ENCODE results near the gene PCP4L1. TPM values are rescaled to one million over a fixed set of nuclear protein-coding genes. Genes with fewer than 3 reads are reported as not detected.

Gene PCP4L1
- total and polyA plus RNA-seq, 12 donors: 0.11 to 0.39 (median 0.27) TPM; not detected in 6

DNA sequence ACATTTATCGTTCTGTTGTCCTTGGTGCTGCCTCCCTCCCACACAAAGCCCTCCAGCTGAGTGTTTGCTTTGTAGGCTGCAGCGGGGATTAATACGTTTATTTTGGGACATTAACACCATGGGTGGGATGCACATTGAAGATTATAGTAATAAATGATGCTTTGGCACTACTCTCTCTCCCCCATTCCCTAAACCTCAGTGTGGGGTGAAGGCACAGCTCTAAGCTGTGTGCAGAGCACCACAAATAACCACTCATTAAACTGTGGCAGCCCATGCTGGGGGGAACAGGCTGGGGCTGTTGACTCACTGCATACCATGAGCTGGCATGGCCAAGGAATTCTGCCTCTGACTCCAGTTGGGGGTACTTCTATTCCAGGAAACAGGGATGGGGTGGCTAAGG lies 7.7 kb downstream of the PCP4L1 start:
- TF ChIP-seq, protein P1, sequence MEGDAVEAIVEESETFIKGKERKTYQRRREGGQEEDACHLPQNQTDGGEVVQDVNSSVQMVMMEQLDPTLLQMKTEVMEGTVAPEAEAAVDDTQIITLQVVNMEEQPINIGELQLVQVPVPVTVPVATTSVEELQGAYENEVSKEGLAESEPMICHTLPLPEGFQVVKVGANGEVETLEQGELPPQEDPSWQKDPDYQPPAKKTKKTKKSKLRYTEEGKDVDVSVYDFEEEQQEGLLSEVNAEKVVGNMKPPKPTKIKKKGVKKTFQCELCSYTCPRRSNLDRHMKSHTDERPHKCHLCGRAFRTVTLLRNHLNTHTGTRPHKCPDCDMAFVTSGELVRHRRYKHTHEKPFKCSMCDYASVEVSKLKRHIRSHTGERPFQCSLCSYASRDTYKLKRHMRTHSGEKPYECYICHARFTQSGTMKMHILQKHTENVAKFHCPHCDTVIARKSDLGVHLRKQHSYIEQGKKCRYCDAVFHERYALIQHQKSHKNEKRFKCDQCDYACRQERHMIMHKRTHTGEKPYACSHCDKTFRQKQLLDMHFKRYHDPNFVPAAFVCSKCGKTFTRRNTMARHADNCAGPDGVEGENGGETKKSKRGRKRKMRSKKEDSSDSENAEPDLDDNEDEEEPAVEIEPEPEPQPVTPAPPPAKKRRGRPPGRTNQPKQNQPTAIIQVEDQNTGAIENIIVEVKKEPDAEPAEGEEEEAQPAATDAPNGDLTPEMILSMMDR (IDR thresholded peaks at IDR 0.05): no peak
- TF ChIP-seq POLR2A (IDR thresholded peaks at IDR 0.05): no peak
- H3K27me3 ChIP-seq: no peaks in the 10 kb centered on the region
- no peaks in the 10 kb centered on the region for H3K36me3 ChIP-seq (replicated peaks in 1 of 2)
- H3K27ac ChIP-seq: no peak overlapping the region
- no peak overlapping the region for H3K4me3 ChIP-seq
- DNase-seq: peak in 1 of 7 donors; percentile 32
- no peaks in the 10 kb centered on the region for H3K9me3 ChIP-seq (replicated peaks in 1 of 3)
- H3K4me1 ChIP-seq (replicated peaks in 1 of 2): peaks cover 0 to 4% of the 10 kb centered on the region in 2 donors
- WGBS, 4 donors: 36 to 59% (median 45%) methylated on average over 3 of the region's 3 CpGs
- intact Hi-C loops (cut with DNase I): no loop called here

DNA sequence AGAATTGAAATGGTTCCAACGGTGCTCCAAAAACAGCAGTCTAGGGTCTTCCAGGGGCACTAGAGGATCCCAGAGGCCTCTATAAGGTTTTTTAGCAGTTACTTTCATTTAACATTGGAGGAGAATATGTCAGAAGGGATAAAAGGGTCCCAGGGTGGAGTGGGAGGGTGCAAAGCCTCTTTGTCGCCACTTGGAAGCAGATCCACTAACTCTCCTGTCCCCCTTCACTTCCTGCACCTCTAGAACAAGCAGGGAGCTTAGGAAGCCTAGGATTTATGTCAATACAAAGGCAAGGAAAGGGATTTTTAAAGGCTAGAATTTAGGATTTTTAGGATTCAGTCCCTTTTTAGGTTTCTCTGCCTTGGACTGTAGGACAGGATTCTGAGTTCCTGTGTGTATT lies 8.3 kb downstream of the PCP4L1 start:
- no peak overlapping the region for H3K27ac ChIP-seq
- H3K4me1 ChIP-seq (replicated peaks in 1 of 2): peaks cover 0 to 4% of the 10 kb centered on the region in 2 donors
- 59 to 71% (median 67%) methylated on average over 2 of the region's 2 CpGs for WGBS, 4 donors
- no peak for DNase-seq
- no peaks in the 10 kb centered on the region for H3K27me3 ChIP-seq
- TF ChIP-seq, protein P1 (IDR thresholded peaks at IDR 0.05): no peak
- no peak for TF ChIP-seq POLR2A (IDR thresholded peaks at IDR 0.05)
- H3K36me3 ChIP-seq (replicated peaks in 1 of 2): no peaks in the 10 kb centered on the region
- H3K4me3 ChIP-seq: no peak overlapping the region
- no peaks in the 10 kb centered on the region for H3K9me3 ChIP-seq (replicated peaks in 1 of 3)
- intact Hi-C loops (cut with DNase I): no loop called here

DNA sequence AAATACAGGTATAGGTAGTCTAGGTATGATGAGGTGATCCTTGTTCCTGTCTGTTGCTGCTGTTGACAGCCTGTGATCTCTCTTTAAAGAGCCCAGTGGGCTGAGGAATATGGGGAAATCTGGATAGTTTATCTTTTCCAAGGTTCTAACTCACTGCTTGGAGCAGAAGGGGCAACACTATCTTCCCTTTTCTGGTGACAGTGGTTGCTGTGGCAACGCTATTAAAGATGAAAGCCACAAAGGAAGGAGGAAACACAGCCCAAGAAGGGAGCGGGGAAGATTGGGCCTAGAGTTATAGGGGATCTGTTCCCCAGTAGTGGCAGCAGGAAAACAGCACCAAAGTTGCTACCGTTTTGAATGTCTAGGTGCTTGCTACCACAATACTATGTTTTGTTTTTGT lies 8.8 kb downstream of the PCP4L1 start:
- Histone ChIP-seq H3K36me3 (replicated peaks in 1 of 2) (no peaks in the 10 kb centered on the region), H3K9me3 (replicated peaks in 1 of 3) (no peaks in the 10 kb centered on the region), H3K4me3 (no peak overlapping the region), H3K4me1 (replicated peaks in 1 of 2) (peaks cover 0 to 4% of the 10 kb centered on the region in 2 donors), H3K27me3 (no peaks in the 10 kb centered on the region), H3K27ac (no peak overlapping the region)
- TF ChIP-seq, protein P1 (IDR thresholded peaks at IDR 0.05): no peak
- no peak for TF ChIP-seq POLR2A (IDR thresholded peaks at IDR 0.05)
- WGBS, 4 donors: 67 to 81% (median 69%) methylated on average over 3 of the region's 3 CpGs
- no peak for DNase-seq
- intact Hi-C loops (cut with DNase I): no loop called here

DNA sequence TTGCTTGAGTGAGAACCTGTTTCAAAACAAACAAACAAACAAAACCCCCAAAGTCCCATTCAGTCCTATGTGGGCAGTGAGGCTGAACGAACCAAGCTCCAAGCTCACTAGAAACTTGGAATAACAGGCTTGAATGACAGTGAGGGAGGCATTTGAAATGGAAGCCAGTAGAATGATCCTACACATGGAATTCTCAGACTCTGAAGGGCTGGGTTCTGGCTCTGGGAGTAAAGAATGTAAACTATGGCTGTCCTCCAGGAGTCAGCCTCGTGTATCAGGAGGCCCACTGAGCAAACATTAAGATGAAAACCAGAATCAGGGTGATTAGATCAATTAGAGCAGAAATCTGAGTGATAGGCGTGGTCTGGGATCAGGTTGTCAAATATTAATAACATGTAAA lies 14.9 kb downstream of the PCP4L1 start:
- H3K4me3 ChIP-seq: no peak overlapping the region
- H3K36me3 ChIP-seq (replicated peaks in 1 of 2): no peaks in the 10 kb centered on the region
- no peaks in the 10 kb centered on the region for H3K4me1 ChIP-seq (replicated peaks in 1 of 2)
- no peaks in the 10 kb centered on the region for H3K27me3 ChIP-seq
- no peak for TF ChIP-seq POLR2A (IDR thresholded peaks at IDR 0.05)
- TF ChIP-seq, protein P1 (IDR thresholded peaks at IDR 0.05): no peak
- 68 to 75% (median 74%) methylated on average over 3 of the region's 3 CpGs for WGBS, 4 donors
- intact Hi-C loops (cut with DNase I): no loop called here
- DNase-seq: no peak
- no peaks in the 10 kb centered on the region for H3K9me3 ChIP-seq (replicated peaks in 1 of 3)
- no peak overlapping the region for H3K27ac ChIP-seq

Data from adrenal gland (tissue), 12 donors.